Measurements from ENCODE around the gene ELMOD3. TPM values are rescaled to one million over a fixed set of nuclear protein-coding genes. Genes with fewer than 3 reads are reported as not detected.

Gene ELMOD3
- total and polyA plus RNA-seq, 9 of the 15 experiments (the other 6 are each of a cell fraction or from before 2014, with no cell fraction given) = 2.7 to 18.7 (median 11.6) TPM

- TF ChIP-seq, protein P1, sequence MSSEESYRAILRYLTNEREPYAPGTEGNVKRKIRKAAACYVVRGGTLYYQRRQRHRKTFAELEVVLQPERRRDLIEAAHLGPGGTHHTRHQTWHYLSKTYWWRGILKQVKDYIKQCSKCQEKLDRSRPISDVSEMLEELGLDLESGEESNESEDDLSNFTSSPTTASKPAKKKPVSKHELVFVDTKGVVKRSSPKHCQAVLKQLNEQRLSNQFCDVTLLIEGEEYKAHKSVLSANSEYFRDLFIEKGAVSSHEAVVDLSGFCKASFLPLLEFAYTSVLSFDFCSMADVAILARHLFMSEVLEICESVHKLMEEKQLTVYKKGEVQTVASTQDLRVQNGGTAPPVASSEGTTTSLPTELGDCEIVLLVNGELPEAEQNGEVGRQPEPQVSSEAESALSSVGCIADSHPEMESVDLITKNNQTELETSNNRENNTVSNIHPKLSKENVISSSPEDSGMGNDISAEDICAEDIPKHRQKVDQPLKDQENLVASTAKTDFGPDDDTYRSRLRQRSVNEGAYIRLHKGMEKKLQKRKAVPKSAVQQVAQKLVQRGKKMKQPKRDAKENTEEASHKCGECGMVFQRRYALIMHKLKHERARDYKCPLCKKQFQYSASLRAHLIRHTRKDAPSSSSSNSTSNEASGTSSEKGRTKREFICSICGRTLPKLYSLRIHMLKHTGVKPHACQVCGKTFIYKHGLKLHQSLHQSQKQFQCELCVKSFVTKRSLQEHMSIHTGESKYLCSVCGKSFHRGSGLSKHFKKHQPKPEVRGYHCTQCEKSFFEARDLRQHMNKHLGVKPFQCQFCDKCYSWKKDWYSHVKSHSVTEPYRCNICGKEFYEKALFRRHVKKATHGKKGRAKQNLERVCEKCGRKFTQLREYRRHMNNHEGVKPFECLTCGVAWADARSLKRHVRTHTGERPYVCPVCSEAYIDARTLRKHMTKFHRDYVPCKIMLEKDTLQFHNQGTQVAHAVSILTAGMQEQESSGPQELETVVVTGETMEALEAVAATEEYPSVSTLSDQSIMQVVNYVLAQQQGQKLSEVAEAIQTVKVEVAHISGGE (CRISPR knock-in tag; IDR thresholded peaks at IDR 0.05) = peak in 1 of 3 experiments; percentile 85; a peak in 3 of 6 replicates
- TF ChIP-seq ARID3B (CRISPR knock-in tag; IDR thresholded peaks at IDR 0.05; ENCODE audit: borderline replicate concordance) = no peak
- peak; percentile 47 for TF ChIP-seq RBM22 (IDR thresholded peaks at IDR 0.05; ENCODE audit: low read depth, low read length, poor library complexity, severe bottlenecking)
- TF ChIP-seq GTF2F1 (IDR thresholded peaks at IDR 0.05; ENCODE audit: low read depth, low read length) = peak; percentile 89
- TF ChIP-seq TARDBP (IDR thresholded peaks at IDR 0.05) = no peak
- TF ChIP-seq ZKSCAN3 (CRISPR knock-in tag; IDR thresholded peaks at IDR 0.05) = no peak
- no peak for TF ChIP-seq ZNF655 (CRISPR knock-in tag; IDR thresholded peaks at IDR 0.05)
- TF ChIP-seq SREBF1 (IDR thresholded peaks at IDR 0.05; ENCODE audit: borderline replicate concordance, low read depth, low read length) = no peak
- no peak for TF ChIP-seq THRAP3 (IDR thresholded peaks at IDR 0.05; ENCODE audit: borderline replicate concordance)
- TF ChIP-seq MCM3 (IDR thresholded peaks at IDR 0.05) = no peak
These were observed 26.5 kb upstream of the ELMOD3 start, which contains the start of gene TGOLN2 (continued) for GRCh38 chr2:85327822-85328617.

All from K562 (cell line).